Ramos (cell line): ENCODE results near the gene ROBO4.

ENCODE experiments used
- in situ Hi-C: fragments of 300-500 bp; cut with MboI; formaldehyde crosslinking; loops from one replicate; pipeline ENCODE4 v1.14.3; 2022; ENCODE audit warnings: low sequenced_read_pairs; ENCODE audit not compliant: unreplicated experiment

The ROBO4 gene

DNA sequence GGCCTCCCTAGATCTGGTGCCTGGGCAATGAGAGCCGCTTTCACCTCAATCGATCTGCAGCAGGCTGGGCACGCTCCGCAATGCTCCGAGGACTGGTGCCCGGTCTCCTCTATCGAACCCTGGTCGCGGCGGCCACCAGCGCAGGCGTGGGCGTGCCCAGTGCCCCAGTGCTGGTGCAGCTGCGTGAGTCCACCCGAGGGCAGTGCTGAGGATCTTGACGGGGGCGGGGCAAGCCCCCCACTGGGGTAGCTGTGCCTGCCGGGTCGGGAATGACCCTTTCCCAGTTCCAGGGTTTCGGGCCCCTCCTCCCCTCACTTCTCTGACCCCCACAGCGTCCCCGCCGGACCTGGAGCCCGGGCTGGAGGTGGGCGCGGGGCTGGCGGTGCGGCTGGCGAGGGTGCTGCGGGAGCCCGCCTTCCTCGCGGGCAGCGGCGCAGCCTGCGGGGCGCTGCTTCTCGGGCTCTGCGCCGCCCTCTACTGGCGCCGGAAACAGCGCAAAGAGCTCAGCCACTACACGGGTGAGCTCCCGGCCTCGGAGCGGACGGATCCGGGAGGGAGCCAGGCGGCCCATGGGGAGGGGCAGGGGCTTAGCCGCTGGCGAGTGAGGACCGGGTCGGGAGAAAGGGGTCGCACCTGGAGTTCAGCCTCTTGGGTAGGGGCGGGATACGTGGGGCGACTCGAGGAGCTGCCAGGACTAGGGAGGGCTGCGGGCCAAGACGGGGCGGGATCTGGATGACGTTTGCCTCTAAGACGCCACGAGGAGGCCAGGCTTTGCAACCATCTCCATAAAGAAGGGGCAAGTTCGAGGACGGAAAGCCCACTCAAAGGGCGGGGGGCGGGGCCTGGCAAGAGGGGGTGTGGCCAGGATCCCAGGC is 21.5 kb downstream of the ROBO4 start:
- in situ Hi-C loops, result no loop called here

- in situ Hi-C loops, result no loop called here
Observed at GRCh38 chr11:124875401-124875800, 22.3 kb downstream of the ROBO4 start.

- in situ Hi-C loops, result no loop called here
Observed at GRCh38 chr11:124874571-124875255, 23.0 kb downstream of the ROBO4 start.

GRCh38 chr11:124873951-124874350 is 23.7 kb downstream of the ROBO4 start:
- in situ Hi-C loops, result no loop called here

DNA sequence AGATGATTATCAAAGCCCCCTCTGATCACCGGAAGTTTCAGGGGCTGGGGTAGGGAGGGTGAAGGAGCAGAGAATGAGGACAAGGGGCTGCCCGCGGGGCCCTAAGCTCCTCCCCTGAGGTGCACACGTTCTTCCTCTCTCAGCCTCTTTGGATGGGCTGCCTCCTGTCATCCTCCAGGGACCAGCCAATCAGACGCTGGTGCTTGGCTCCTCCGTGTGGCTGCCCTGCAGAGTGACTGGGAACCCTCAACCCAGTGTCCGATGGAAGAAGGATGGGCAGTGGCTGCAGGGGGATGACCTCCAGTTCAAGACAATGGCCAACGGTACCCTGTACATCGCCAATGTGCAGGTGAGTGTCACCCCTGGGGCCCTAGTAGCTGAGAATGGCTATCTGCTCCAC is 24.9 kb downstream of the ROBO4 start:
- in situ Hi-C loops, result no loop called here

DNA sequence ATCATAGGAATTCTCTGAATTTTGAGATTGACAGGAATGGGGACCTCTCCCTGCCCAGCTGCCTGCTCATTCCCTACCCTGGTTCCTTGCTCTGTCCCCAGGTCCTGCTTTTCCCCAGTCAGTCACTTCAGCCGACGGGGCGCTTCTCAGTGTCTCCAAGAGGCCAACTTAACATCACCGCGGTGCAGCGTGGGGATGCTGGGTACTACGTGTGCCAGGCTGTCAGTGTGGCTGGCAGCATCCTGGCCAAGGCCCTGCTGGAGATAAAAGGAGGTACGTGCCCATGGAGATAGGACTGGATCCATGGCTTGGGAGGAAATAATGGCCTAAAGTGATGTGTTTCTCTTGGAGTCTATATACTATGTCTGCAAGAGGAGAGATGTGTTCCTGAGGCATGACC is 25.4 kb downstream of the ROBO4 start:
- in situ Hi-C loops, result no loop called here

GRCh38 chr11:124870430-124870829 is 27.2 kb downstream of the ROBO4 start:
- in situ Hi-C loops, result no loop called here

DNA sequence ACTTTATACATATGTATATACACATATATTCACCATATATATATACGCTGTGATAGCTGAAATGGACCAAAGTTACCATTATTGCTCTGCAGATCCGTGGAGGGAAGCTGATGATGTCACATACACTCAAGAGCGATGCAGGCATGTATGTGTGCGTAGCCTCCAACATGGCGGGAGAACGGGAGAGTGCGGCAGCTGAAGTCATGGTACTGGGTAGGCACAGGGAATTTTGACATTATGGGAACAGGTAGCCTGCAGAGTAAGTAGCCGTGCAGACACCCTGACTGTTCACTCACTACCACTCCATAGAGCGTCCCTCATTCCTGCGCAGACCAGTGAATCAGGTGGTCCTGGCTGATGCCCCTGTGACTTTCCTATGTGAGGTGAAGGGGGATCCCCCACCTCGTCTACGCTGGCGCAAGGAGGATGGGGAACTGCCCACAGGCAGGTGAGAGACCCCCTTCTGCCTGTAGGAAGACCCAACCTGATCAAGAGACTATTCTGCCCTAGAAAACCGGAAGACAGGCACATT is 27.7 kb downstream of the ROBO4 start:
- in situ Hi-C loops, result no loop called here

DNA sequence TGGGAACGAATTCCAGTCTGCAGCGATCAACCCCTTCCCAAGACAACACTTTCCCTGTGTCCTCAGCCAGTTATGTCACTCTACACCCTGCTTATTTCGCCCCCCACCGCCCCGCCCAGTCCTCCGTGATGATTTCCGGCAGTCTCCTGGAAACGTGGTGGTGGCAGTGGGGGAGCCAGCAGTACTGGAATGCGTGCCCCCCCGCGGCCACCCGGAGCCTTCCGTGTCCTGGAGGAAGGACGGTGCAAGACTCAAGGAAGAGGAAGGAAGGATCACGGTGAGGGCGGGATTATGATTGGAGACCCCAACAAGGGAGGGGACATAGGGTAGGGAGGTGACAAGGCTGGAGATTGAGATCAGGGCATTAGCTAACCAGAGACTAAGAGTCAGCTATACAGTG is 28.3 kb downstream of the ROBO4 start:
- in situ Hi-C loops, result no loop called here

DNA sequence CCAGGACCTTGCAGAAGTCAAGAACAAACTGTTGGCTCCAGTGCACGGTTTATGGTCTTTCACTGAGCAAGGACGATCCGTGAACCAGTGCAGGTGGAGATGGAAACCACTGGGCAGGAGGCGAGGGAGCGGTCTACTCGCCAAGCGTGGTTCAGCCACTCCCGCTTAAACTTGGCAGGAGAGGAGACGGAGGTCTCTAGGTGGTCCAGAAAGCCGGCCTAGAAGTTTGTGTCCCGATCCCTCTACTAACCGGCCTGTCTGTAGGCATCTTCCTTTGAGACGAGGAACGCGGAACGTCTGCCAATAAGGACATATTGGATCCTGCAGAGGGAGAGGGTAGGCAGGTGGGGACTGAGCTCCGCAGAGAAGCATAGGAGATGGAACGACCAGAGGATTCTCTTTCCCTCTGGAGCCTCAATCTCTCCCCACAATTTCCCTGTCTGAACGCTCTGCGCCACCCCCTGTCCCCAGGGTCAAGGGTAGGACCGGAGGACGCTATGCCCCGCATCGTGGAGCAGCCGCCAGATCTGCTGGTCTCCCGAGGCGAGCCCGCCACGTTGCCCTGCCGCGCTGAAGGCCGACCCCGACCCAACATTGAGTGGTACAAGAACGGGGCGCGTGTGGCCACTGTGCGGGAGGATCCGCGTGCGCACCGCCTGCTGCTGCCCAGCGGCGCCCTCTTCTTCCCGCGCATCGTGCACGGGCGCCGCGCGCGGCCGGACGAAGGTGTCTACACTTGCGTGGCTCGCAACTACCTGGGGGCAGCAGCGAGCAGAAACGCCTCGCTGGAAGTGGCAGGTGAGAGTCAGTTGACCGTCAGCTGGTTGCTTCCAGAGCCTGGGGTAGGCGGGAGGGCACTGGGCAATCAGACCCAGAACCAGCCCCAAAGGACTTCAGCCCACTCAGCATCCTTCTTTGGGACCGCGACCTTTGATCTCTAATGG is 29.1 kb downstream of the ROBO4 start:
- in situ Hi-C loops, result no loop called here

- in situ Hi-C loops, result no loop called here
Observed at GRCh38 chr11:124867700-124868099, 30.0 kb downstream of the ROBO4 start.

DNA sequence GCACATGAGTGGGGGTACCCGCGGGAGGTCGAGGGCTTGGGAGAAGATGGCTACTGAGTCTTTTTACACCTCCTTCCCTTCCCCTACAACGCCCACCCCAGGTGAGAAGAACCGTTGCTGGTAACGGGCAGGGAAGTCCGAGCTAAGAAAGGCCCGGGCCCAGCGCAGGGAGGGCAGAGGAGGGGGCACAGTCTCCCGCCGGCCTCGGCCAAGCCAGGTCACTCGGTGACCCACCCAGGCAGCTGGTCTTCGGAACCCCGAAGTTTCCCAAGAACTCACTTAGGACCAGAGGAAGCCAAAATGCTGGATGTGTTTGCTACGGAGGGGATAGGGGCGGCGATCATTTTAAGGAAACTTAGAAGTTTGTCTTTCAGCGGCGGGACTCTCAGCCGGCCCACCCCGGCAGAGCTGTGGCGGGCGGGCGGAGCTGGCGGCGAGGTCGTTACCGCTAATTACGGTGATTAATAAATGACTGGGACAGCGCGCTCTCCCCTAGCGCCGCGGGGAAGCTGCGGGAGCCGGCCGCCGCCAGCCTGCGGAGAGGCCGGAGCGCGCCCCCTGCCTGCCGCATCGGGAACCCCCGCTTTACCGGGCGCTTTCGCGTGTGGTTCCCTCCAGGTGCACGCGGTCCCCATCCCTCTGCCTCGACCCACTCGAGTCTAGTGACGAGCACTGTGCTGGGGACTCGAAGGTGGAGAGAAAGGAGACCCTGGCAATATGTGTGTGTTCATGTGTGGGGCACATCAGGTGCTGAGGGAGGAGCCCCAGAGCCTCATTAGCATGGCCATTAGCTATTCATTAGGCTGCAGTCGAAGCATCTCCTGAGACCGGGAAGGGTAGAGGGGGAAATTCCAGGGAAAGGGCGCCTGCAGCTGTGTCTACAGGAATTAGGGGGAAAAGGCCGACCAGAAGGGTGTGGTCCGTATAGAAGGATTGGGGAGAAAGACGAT is 31.5 kb downstream of the ROBO4 start:
- in situ Hi-C loops, result no loop called here

GRCh38 chr11:124865181-124865901 is 32.3 kb downstream of the ROBO4 start, which contains the start of gene ROBO3:
ROBO3 (plus strand) TSS chr11:124865432; CDS start chr11:124865578, 146 bp downstream.
- in situ Hi-C loops, result no loop called here

GRCh38 chr11:124864892-124865180 is 32.8 kb downstream of the ROBO4 start:
- in situ Hi-C loops, result no loop called here

DNA sequence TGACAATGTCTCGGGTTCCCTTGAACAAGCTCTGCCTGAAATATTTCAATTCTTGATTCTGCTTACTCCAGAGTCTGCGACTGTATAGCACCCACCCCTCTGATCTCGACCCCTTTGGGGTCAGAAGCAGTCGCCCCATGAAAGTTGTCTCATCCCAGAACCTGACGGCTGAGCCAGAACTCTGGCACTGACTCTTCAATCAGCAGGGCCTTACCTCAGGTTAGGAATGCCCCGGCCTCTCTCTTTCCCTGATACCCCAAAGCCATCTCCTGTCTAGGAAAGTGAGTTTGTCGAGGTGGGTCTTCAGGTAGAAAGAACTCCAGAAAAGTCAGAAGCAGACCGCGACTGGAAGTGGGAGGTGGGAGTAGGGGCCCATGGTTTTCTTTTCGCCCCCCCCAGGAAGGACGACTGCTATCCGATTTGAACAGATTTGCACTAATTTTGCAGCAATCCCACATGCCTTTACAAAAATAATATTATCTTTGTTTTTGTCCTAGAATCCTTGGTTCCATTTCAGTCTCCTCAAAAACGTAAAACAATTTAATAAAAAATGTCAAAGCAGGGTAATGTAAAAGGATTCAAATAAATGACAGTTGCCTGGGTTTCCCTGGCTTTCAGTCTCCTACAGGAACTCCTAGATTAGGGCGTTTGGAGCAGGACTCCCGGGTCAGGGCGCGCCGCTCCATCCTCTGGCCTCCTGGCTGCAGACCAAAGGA is 33.3 kb downstream of the ROBO4 start:
- in situ Hi-C loops, result no loop called here

DNA sequence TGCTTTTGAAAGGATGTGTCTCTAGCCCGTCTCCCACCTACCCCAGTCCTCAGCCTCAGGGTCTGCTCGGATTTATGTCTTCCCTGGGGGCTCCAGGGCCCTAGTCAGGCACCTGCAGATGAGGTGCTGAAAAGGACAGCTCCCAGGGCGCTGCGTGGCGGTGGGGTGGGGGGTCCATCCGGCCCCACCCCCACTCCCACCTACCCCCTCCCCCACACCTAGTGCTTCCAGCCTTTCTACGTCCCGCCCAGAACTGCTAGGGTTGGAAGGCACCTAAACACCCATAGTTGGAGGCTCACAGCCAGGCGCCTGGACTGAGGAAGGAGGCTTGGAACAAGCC is 33.9 kb downstream of the ROBO4 start:
- in situ Hi-C loops, result no loop called here

DNA sequence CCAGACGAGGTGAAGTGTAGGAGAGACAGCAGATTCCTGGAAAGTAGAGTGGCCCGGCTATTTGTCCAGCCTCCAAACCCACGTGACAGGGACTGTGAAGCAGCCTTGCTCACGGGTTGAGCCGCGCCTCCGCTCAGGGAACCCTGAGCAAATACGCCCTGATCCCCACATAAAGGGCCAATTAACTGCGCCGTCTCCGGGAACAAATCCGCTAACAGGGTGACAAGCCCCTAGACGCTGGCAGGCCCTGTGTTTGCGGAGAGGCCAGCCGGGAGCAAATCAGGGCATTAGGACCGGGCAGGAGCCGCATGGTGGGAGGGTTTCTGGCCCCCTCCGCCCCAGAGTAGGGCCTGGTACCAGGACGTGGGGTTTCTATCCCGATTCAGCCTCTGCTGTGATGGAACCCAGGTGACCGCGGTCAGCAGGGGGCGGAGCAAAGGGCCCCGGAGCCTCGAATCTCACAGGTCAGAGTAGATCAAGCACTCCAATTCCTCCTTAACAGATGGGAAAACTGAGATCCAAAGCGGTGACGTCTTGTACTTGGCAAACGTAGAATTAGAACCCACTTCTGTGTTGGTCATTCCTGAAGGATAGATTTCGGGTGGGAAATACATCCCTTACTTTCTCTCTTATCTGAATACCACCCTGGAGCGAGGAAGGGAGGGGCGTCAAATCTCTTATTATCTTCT is 34.4 kb downstream of the ROBO4 start:
- in situ Hi-C loops, result no loop called here

GRCh38 chr11:124861670-124862069 is 36.0 kb downstream of the ROBO4 start:
- in situ Hi-C loops, result no loop called here
